HCT116 (cell line): ENCODE measurements around the gene MCL1. TPM values are rescaled to one million over a fixed set of nuclear protein-coding genes. Genes with fewer than 3 reads are reported as not detected.

ENCODE experiments used
- ATAC-seq: fragments of 200-7000 bp; cut with Tn5 transposase; 2 replicates; pipeline ENCODE4 v1.9.1; 2020; ENCODE audit warnings: mild to moderate bottlenecking, moderate library complexity
- BruUV-seq: library from RNA; stranded (reverse); fragments of 400-500 nt; replicated peaks from 2 replicates; lab custom pipeline; 2021; lab: Mats Ljungman, UMichigan
- CTCF ChIA-PET: fragments of 300-600 bp; sonication (Branson Sonifier 250); formaldehyde crosslinking; loops from one replicate; lab custom pipeline; 2021; ENCODE audit warnings: antibody characterized with exemption; lab: Charles Lee
- POLR2A ChIA-PET: fragments of 300-600, 350-600 bp; sonication (Branson Sonifier 250); formaldehyde crosslinking; loops from one replicate; lab custom pipeline; 2021; ENCODE audit warnings: antibody characterized with exemption; lab: Charles Lee
- RAD21 ChIA-PET, 2 experiments: fragments of 300-600 bp; sonication (Branson Sonifier 250); formaldehyde crosslinking; loops; one replicate each; lab custom pipeline; 2023; ENCODE audit warnings: low total read pairs in 2 of 2; ENCODE audit not compliant: uncharacterized antibody in 2 of 2, unreplicated experiment in 2 of 2, low non-redundant PET in 1 of 2; lab: Charles Lee
- DNase-seq: peaks from one replicate; pipeline ENCODE4 v3.0.0-alpha.2; 2010; ENCODE audit warnings: low read depth, low spot score
- H2AFZ ChIP-seq: fragments of 200-600 bp; shearing (Covaris generic), sonication (generic); 2 replicates; pipeline ENCODE4 v1.6.1; 2017; ENCODE audit warnings: low read depth, mixed run types, mixed read lengths, antibody characterized with exemption, low read length; ENCODE audit not compliant: poor library complexity, severe bottlenecking
- H3K27ac ChIP-seq: 2 replicates; pipeline ENCODE4 v1.5.1; 2012; ENCODE audit warnings: low read depth, low read length
- H3K27me3 ChIP-seq: fragments of 200-600 bp; sonication (generic); 2 replicates; pipeline ENCODE4 v1.6.1; 2016; ENCODE audit warnings: mixed run types, low read length, mixed read lengths; ENCODE audit not compliant: insufficient read depth
- H3K36me3 ChIP-seq, 2 experiments: fragments of 200-500 bp in 1 of 2; fragments of 200-600 bp in 1 of 2; sonication (Bioruptor generic) in 1 of 2; sonication (generic) in 1 of 2; 2 replicates each; pipeline versions ENCODE4 v1.5.1 to v1.6.1; 2014 to 2016; ENCODE audit warnings: low read length in 2 of 2, inconsistent platforms in 1 of 2, mixed read lengths in 1 of 2, mixed run types in 1 of 2; ENCODE audit not compliant: insufficient read depth in 2 of 2, control insufficient read depth in 1 of 2
- H3K4me1 ChIP-seq, 2 experiments: fragments of 200-600 bp in 1 of 2; sonication (generic) in 1 of 2; 2 replicates each; pipeline versions ENCODE4 v1.5.1 to v1.6.1; 2012 to 2017; ENCODE audit warnings: low read length in 2 of 2, inconsistent platforms in 1 of 2, mild to moderate bottlenecking in 1 of 2, mixed read lengths in 1 of 2, mixed run types in 1 of 2, moderate library complexity in 1 of 2; ENCODE audit not compliant: insufficient read depth in 2 of 2, control insufficient read depth in 1 of 2
- H3K4me2 ChIP-seq: fragments of 200-600 bp; sonication (generic); 2 replicates; pipeline ENCODE4 v1.6.1; 2017; ENCODE audit warnings: mixed run types, low read length, mixed read lengths
- H3K4me3 ChIP-seq, 2 experiments: fragments of 200-600 bp in 1 of 2; sonication (generic) in 1 of 2; replicated peaks in 1 of 2; 2 replicates each; pipeline ENCODE4 v1.5.1; 2011 to 2016; ENCODE audit warnings: low read length in 2 of 2, control low read depth in 1 of 2, low read depth in 1 of 2, mild to moderate bottlenecking in 1 of 2, mixed read lengths in 1 of 2, mixed run types in 1 of 2
- H3K79me2 ChIP-seq: fragments of 200-600 bp; sonication (generic); 2 replicates; pipeline ENCODE4 v1.6.1; 2017; ENCODE audit warnings: mild to moderate bottlenecking, mixed run types, low read length, moderate library complexity, mixed read lengths; ENCODE audit not compliant: insufficient read depth
- H3K9ac ChIP-seq: fragments of 200-600 bp; sonication (generic); 2 replicates; pipeline ENCODE4 v1.6.1; 2016; ENCODE audit warnings: low read length, mixed read lengths
- H3K9me2 ChIP-seq: fragments of 200-600 bp; sonication (generic), shearing (Covaris generic); 2 replicates; pipeline ENCODE4 v1.6.1; 2017; ENCODE audit warnings: mixed run types, mild to moderate bottlenecking, moderate library complexity; ENCODE audit not compliant: insufficient read depth
- H3K9me3 ChIP-seq, 2 experiments: fragments of 200-500 bp in 1 of 2; fragments of 200-600 bp in 1 of 2; sonication (Bioruptor generic) in 1 of 2; sonication (generic) in 1 of 2; 2 replicates each; pipeline ENCODE4 v1.6.1; 2014 to 2017; ENCODE audit warnings: low read length in 2 of 2, mixed read lengths in 2 of 2, inconsistent platforms in 1 of 2, low read depth in 1 of 2, mild to moderate bottlenecking in 1 of 2, mixed run types in 1 of 2, moderate library complexity in 1 of 2; ENCODE audit not compliant: control insufficient read depth in 1 of 2, insufficient read depth in 1 of 2
- H4K20me1 ChIP-seq: fragments of 200-600 bp; sonication (generic), shearing (Covaris generic); 2 replicates; pipeline ENCODE4 v1.6.1; 2017; ENCODE audit warnings: mixed run types, mild to moderate bottlenecking, moderate library complexity; ENCODE audit not compliant: insufficient read depth
- ATF3 ChIP-seq: IDR thresholded peaks from 2 replicates; pipeline ENCODE4 v1.6.1; 2012
- CEBPB ChIP-seq: IDR thresholded peaks from 2 replicates; pipeline ENCODE4 v1.6.1; 2012; ENCODE audit warnings: low read depth
- EGR1 ChIP-seq: IDR thresholded peaks from 2 replicates; pipeline ENCODE4 v1.6.1; 2012; ENCODE audit warnings: low read depth
- EZH2 ChIP-seq: fragments of 200-600 bp; sonication (generic); IDR thresholded peaks from 2 replicates; pipeline ENCODE4 v1.6.1; 2017; ENCODE audit warnings: antibody characterized with exemption, mixed run types
- EZH2phosphoT487 ChIP-seq: fragments of 200-600 bp; IDR thresholded peaks from 2 replicates; pipeline ENCODE4 v1.6.1; 2018; ENCODE audit warnings: antibody characterized with exemption, borderline replicate concordance
- JUND ChIP-seq: IDR thresholded peaks from 2 replicates; pipeline ENCODE4 v1.6.1; 2012
- POLR2A ChIP-seq: IDR thresholded peaks from 2 replicates; pipeline ENCODE4 v1.7.0; 2011; ENCODE audit warnings: borderline replicate concordance; ENCODE audit not compliant: insufficient read depth, insufficient read length; ENCODE audit errors: extremely low read depth
- POLR2AphosphoS5 ChIP-seq: IDR thresholded peaks from 2 replicates; pipeline ENCODE4 v1.6.1; 2011; ENCODE audit warnings: mild to moderate bottlenecking, low read depth, low read length, moderate library complexity
- RAD21 ChIP-seq: IDR thresholded peaks from 2 replicates; pipeline ENCODE4 v1.6.1; 2012; ENCODE audit warnings: low read depth, mild to moderate bottlenecking
- REST ChIP-seq: IDR thresholded peaks from 2 replicates; pipeline ENCODE4 v1.6.1; 2012; ENCODE audit warnings: low read depth
- SIN3A ChIP-seq: IDR thresholded peaks from 2 replicates; pipeline ENCODE4 v1.6.1; 2012; ENCODE audit warnings: low read depth
- YY1 ChIP-seq: IDR thresholded peaks from 2 replicates; pipeline ENCODE4 v1.6.1; 2011; ENCODE audit warnings: low read length, low read depth, moderate library complexity, mild to moderate bottlenecking; ENCODE audit not compliant: insufficient replicate concordance; ENCODE audit errors: extremely low read depth
- ZFX ChIP-seq: fragments of 450-650 bp; IDR thresholded peaks from 2 replicates; pipeline ENCODE4 v1.6.1; 2017
- ZNF274 ChIP-seq: fragments of 200-500 bp; sonication (Bioruptor generic); IDR thresholded peaks from 2 replicates; pipeline ENCODE4 v1.6.1; 2014; ENCODE audit warnings: mild to moderate bottlenecking, low read depth, low read length, inconsistent platforms
- intact Hi-C: fragments of 100-400 bp; cut with micrococcal nuclease; formaldehyde crosslinking; loops from 2 replicates; pipeline ENCODE4 v1.10.0; 2022
- total RNA-seq: library from RNA; stranded (reverse); gene quantifications from one replicate; pipeline ENCODE4 v1.2.1, GENCODE V29; 2021; ENCODE audit not compliant: unreplicated experiment
- TF ChIP-seq, protein P1 (sequence below), 3 experiments: fragments of 200-600 bp in 1 of 3; sonication (generic) in 1 of 3; IDR thresholded peaks in 2 of 3; conservative IDR thresholded peaks in 1 of 3; 2 replicates each; pipeline ENCODE4 v1.5.1; 2012 to 2017; ENCODE audit warnings: low read depth in 2 of 3, low read length in 2 of 3, antibody characterized with exemption in 1 of 3, borderline replicate concordance in 1 of 3, control low read depth in 1 of 3, mild to moderate bottlenecking in 1 of 3, mixed read lengths in 1 of 3, mixed run types in 1 of 3, moderate library complexity in 1 of 3; ENCODE audit not compliant: insufficient read depth in 1 of 3

Gene MCL1
- total RNA-seq, 1 experiment from 2014 or later = 146 TPM

DNA sequence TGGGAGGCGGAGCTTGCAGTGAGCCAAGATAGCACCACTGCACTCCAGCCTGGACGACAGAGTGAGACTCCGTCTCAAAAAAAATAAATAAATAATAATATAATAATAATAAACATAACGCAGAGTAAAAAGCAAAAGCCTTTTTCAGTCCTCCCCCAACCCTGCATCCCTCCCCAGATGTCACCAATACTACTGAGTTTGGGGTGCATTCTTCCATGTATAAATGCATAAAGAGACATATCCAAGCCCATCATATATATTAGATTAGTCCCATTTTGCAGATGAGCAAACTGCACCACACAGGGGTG lies 31.1 kb downstream of the MCL1 start:
- BruUV-seq = no TSS peak
- Histone ChIP-seq H3K27me3 (no peaks in the 10 kb centered on the region), H3K36me3 (no peaks in the 10 kb centered on the region), H3K79me2 (no peaks in the 10 kb centered on the region), H2AFZ (peak overlapping the region; percentile 63), H3K9me2 (no peaks in the 10 kb centered on the region), H3K4me2 (peak overlapping the region; percentile 97), H3K27ac (peak overlapping the region; percentile 62), H3K4me3 (peak overlapping the region; percentile 44 to 59), H4K20me1 (no peaks in the 10 kb centered on the region), H3K9ac (peak overlapping the region; percentile 72), H3K4me1 (peaks cover 10 to 30% of the 10 kb centered on the region in 2 experiments; a peak in 3 of 4 replicates), H3K9me3 (no peaks in the 10 kb centered on the region)
- ChIA-PET POLR2A (interaction anchor here (1.0 kb wide), 1 partner anchor 15 kb away, joined by 3 read pairs; no protein-coding TSS in a partner anchor), CTCF (interaction anchor here (0.7 to 4.8 kb wide), 4 partner anchors 11 to 27 kb away, joined by 3 to 35 read pairs (median 6); no protein-coding TSS in a partner anchor), RAD21 (no interaction called here)
- no peak for ATAC-seq
- intact Hi-C loops = no loop called here
- no peak for TF ChIP-seq RAD21
- no peak for TF ChIP-seq ZNF274
- TF ChIP-seq CEBPB = no peak
- no peak for TF ChIP-seq SIN3A
- TF ChIP-seq ATF3 = no peak
- DNase-seq = no peak

- ATAC-seq (no peak), DNase-seq (no peak)
- RAD21 ChIA-PET = no interaction called here
- Histone ChIP-seq H3K4me2 (peak overlapping the region; percentile 17; the same call in 1 of the 2 replicates), H3K36me3 (no peaks in the 10 kb centered on the region), H3K4me3 (no peak overlapping the region), H3K79me2 (no peaks in the 10 kb centered on the region), H3K4me1 (peaks cover 6 to 18% of the 10 kb centered on the region in 2 experiments; a peak in 3 of 4 replicates), H2AFZ (no peak overlapping the region), H3K27me3 (no peaks in the 10 kb centered on the region), H3K9me2 (no peaks in the 10 kb centered on the region), H3K9me3 (no peaks in the 10 kb centered on the region), H4K20me1 (no peaks in the 10 kb centered on the region), H3K9ac (no peak overlapping the region), H3K27ac (no peak overlapping the region)
- CTCF ChIA-PET = interaction anchor here (4.8 kb wide), 1 partner anchor 14 kb away, joined by 35 read pairs; no protein-coding TSS in a partner anchor
- intact Hi-C loops = no loop called here
- POLR2A ChIA-PET = no interaction called here
- TSS peak; percentile 40 for BruUV-seq
- no peak for TF ChIP-seq EZH2
- TF ChIP-seq EGR1 = no peak
- TF ChIP-seq, protein P1, sequence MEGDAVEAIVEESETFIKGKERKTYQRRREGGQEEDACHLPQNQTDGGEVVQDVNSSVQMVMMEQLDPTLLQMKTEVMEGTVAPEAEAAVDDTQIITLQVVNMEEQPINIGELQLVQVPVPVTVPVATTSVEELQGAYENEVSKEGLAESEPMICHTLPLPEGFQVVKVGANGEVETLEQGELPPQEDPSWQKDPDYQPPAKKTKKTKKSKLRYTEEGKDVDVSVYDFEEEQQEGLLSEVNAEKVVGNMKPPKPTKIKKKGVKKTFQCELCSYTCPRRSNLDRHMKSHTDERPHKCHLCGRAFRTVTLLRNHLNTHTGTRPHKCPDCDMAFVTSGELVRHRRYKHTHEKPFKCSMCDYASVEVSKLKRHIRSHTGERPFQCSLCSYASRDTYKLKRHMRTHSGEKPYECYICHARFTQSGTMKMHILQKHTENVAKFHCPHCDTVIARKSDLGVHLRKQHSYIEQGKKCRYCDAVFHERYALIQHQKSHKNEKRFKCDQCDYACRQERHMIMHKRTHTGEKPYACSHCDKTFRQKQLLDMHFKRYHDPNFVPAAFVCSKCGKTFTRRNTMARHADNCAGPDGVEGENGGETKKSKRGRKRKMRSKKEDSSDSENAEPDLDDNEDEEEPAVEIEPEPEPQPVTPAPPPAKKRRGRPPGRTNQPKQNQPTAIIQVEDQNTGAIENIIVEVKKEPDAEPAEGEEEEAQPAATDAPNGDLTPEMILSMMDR (IDR thresholded peaks at IDR 0.05 in 2 of 3, conservative IDR thresholded peaks at IDR 0.05 in 1 of 3; ENCODE audit: borderline replicate concordance in 1 of 3, insufficient read depth in 1 of 3, low read depth in 2 of 3, low read length in 2 of 3) = no peak
- no peak for TF ChIP-seq YY1
- no peak for TF ChIP-seq EZH2phosphoT487
- no peak for TF ChIP-seq JUND
- no peak for TF ChIP-seq ZFX
- no peak for TF ChIP-seq SIN3A
- TF ChIP-seq REST = no peak
- TF ChIP-seq RAD21 = no peak
- no peak for TF ChIP-seq POLR2AphosphoS5
- no peak for TF ChIP-seq POLR2A
These were observed 33.0 kb downstream of the MCL1 start for GRCh38 chr1:150546294-150546937.
